HepG2 (cell line): ENCODE measurements around the gene STK39. TPM values are rescaled to one million over a fixed set of nuclear protein-coding genes. Genes with fewer than 3 reads are reported as not detected.

Source experiments
- ATAC-seq: fragments of 200-7000 bp; cut with Tn5 transposase; 3 replicates; pipeline ENCODE4 v1.9.1; 2020; ENCODE audit warnings: mild to moderate bottlenecking, moderate library complexity
- BruUV-seq: library from RNA; stranded (reverse); fragments of 400-500 nt; replicated peaks from 2 replicates; lab custom pipeline; 2021; lab: Mats Ljungman, UMichigan
- CTCF ChIA-PET: fragments of 300-600 bp; formaldehyde crosslinking; extraction: SDS; loops from one replicate; lab custom pipeline; 2021; ENCODE audit warnings: low total read pairs, inconsistent platforms, low intra/inter-chr PET ratio; lab: Yijun Ruan, JAX
- POLR2A ChIA-PET: fragments of 350-600 bp; sonication (Branson Sonifier 250); formaldehyde crosslinking; loops from one replicate; lab custom pipeline; 2020; ENCODE audit warnings: antibody characterized with exemption, inconsistent platforms; lab: Yijun Ruan, JAX
- DNase-seq: peaks from one replicate; pipeline ENCODE4 v3.0.0-alpha.2; 2015; ENCODE audit warnings: low spot score
- FAIRE-seq: peaks from 3 replicates; lab custom pipeline; 2011; peaks lifted over from hg19 to GRCh38; lab: Jason Lieb, UNC
- H2AFZ ChIP-seq: one replicate; pipeline ENCODE4 v1.6.1; 2011; ENCODE audit warnings: low read length, inconsistent platforms
- H3K27ac ChIP-seq: fragments of 300-600 bp; 3 replicates; pipeline ENCODE4 v1.8.0; 2011; ENCODE audit warnings: mixed run types, mild to moderate bottlenecking, mixed read lengths, low read length, inconsistent platforms; ENCODE audit not compliant: insufficient read depth; ENCODE audit errors: extremely low read length
- H3K27me3 ChIP-seq, 2 experiments: fragments of 200-600 bp in 1 of 2; 2 replicates in 1 of 2; 3 replicates in 1 of 2; pipeline versions ENCODE4 v1.6.0 to v1.8.0; 2011; ENCODE audit warnings: low read length in 2 of 2, mild to moderate bottlenecking in 2 of 2, moderate library complexity in 2 of 2, inconsistent platforms in 1 of 2; ENCODE audit not compliant: insufficient read depth in 2 of 2, control insufficient read depth in 1 of 2
- H3K36me3 ChIP-seq, 2 experiments: fragments of 200-600 bp in 1 of 2; replicated peaks in 1 of 2; 2 replicates in 1 of 2; 3 replicates in 1 of 2; pipeline versions ENCODE4 v1.5.1 to v1.8.0; 2011; ENCODE audit warnings: low read length in 2 of 2, inconsistent platforms in 1 of 2; ENCODE audit not compliant: insufficient read depth in 2 of 2, control insufficient read depth in 1 of 2
- H3K4me1 ChIP-seq: 2 replicates; pipeline ENCODE4 v1.5.1; 2012; ENCODE audit warnings: low read length, inconsistent platforms; ENCODE audit not compliant: insufficient read depth
- H3K4me2 ChIP-seq: 2 replicates; pipeline ENCODE4 v1.6.0; 2011; ENCODE audit warnings: low read depth, low read length, inconsistent platforms
- H3K4me3 ChIP-seq, 3 experiments: fragments of 200-600 bp in 1 of 3; sonication (generic), shearing (Covaris generic) in 1 of 3; replicated peaks in 1 of 3; 2 replicates each; pipeline ENCODE4 v1.5.1; 2011 to 2016; ENCODE audit warnings: low read length in 3 of 3, inconsistent platforms in 2 of 3, low read depth in 2 of 3, mild to moderate bottlenecking in 2 of 3, control low read depth in 1 of 3, mixed read lengths in 1 of 3; ENCODE audit not compliant: insufficient read depth in 1 of 3
- H3K79me2 ChIP-seq: one replicate; pipeline ENCODE4 v1.6.1; 2011; ENCODE audit warnings: low read length, inconsistent platforms; ENCODE audit not compliant: insufficient read depth
- H3K9ac ChIP-seq: 2 replicates; pipeline ENCODE4 v1.6.0; 2011; ENCODE audit warnings: mild to moderate bottlenecking, low read depth, low read length, inconsistent platforms; ENCODE audit not compliant: insufficient read depth
- H3K9me3 ChIP-seq: 2 replicates; pipeline ENCODE4 v1.5.1; 2012; ENCODE audit warnings: mild to moderate bottlenecking, low read length
- H4K20me1 ChIP-seq: 2 replicates; pipeline ENCODE4 v1.6.0; 2011; ENCODE audit warnings: inconsistent platforms, mild to moderate bottlenecking, low read length, moderate library complexity; ENCODE audit not compliant: insufficient read depth
- AHR ChIP-seq: IDR thresholded peaks from 2 replicates; pipeline ENCODE4 v1.6.1; 2018; ENCODE audit warnings: missing genetic modification reagents, missing compliant biosample characterization
- HIC2 ChIP-seq: sonication (generic); formaldehyde crosslinking; IDR thresholded peaks from 2 replicates; pipeline ENCODE4 v1.9.0; 2022; ENCODE audit warnings: low read depth, missing genetic modification reagents
- HMG20A ChIP-seq: IDR thresholded peaks from 2 replicates; pipeline ENCODE4 v1.6.1; 2016; ENCODE audit warnings: borderline replicate concordance
- MEIS1 ChIP-seq: sonication (generic); formaldehyde crosslinking; IDR thresholded peaks from 2 replicates; pipeline ENCODE4 v1.9.0; 2021; ENCODE audit warnings: mild to moderate bottlenecking, missing genetic modification reagents, moderate library complexity, borderline replicate concordance
- NFKBIZ ChIP-seq: IDR thresholded peaks from 2 replicates; pipeline ENCODE4 v1.6.1; 2018; ENCODE audit warnings: missing genetic modification reagents, missing compliant biosample characterization
- SRY ChIP-seq: sonication (generic); formaldehyde crosslinking; IDR thresholded peaks from 2 replicates; pipeline ENCODE4 v1.8.0; 2022; ENCODE audit warnings: mild to moderate bottlenecking, missing genetic modification reagents
- TAF1 ChIP-seq: sonication (generic); formaldehyde crosslinking; IDR thresholded peaks from 2 replicates; pipeline ENCODE4 v1.4.0; 2020; ENCODE audit warnings: missing genetic modification reagents
- YEATS4 ChIP-seq: sonication (generic); formaldehyde crosslinking; IDR thresholded peaks from 2 replicates; pipeline ENCODE4 v1.4.0; 2020; ENCODE audit warnings: missing genetic modification reagents, borderline replicate concordance
- ZNF580 ChIP-seq: IDR thresholded peaks from 2 replicates; pipeline ENCODE4 v1.6.1; 2016; ENCODE audit warnings: low read depth, borderline replicate concordance
- ZNF850 ChIP-seq: sonication (generic); formaldehyde crosslinking; conservative IDR thresholded peaks from 2 replicates; pipeline ENCODE4 v1.9.0; 2021; ENCODE audit warnings: mild to moderate bottlenecking, missing genetic modification reagents
- WGBS: methylation state at CpG from one replicate; pipeline ENCODE4 v1.1.6; 2017; ENCODE audit warnings: low lambda C conversion rate; 5-methylcytosine and 5-hydroxymethylcytosine counted together
- in situ Hi-C: cut with HindIII; loops from 2 replicates; pipeline ENCODE4 v1.10.0; 2017; ENCODE audit warnings: low pct_unique_long_range_greater_than_20kb; ENCODE audit not compliant: extremely low pct_ligation_motif_present
- intact Hi-C: fragments of 100-400 bp; cut with micrococcal nuclease; formaldehyde crosslinking; loops from one replicate; pipeline ENCODE4 v1.10.0; 2022; ENCODE audit not compliant: unreplicated experiment
- polyA plus RNA-seq, 8 experiments: library from polyadenylated mRNA; depleted of rRNA in 3 of 8; stranded (reverse) in 7 of 8; unstranded in 1 of 8; fragments of >200 nt; fragmentation: Illumina TruSeq in 4 of 8; extraction: Trizol in 4 of 8; gene quantifications; 2 replicates each; pipeline versions ENCODE4 v1.2.1 to v1.2.3, GENCODE V29; 2011 to 2016; ENCODE audit warnings: low read depth in 4 of 8, missing spikeins in 1 of 8, mixed read lengths in 1 of 8; ENCODE audit not compliant: insufficient read depth in 1 of 8
- total RNA-seq, 5 experiments: library from RNA; depleted of rRNA; stranded (reverse); fragments of >200 nt; fragmentation: Illumina TruSeq; extraction: Trizol; gene quantifications; 2 replicates each; pipeline ENCODE4 v1.2.3, GENCODE V29; 2016; ENCODE audit warnings: low read depth in 1 of 5
- TF ChIP-seq, protein P1 (sequence below): IDR thresholded peaks from 2 replicates; pipeline ENCODE4 v1.6.1; 2018; ENCODE audit warnings: missing genetic modification reagents
- TF ChIP-seq, protein P2 (sequence below): IDR thresholded peaks from 2 replicates; pipeline ENCODE4 v1.6.1; 2016; ENCODE audit warnings: missing compliant biosample characterization, missing genetic modification reagents, borderline replicate concordance
- TF ChIP-seq, protein P3 (sequence below): sonication (generic); formaldehyde crosslinking; IDR thresholded peaks from 2 replicates; pipeline ENCODE4 v1.4.0; 2020; ENCODE audit warnings: missing genetic modification reagents
- TF ChIP-seq, protein P4 (sequence below): sonication (generic); formaldehyde crosslinking; IDR thresholded peaks from 2 replicates; pipeline ENCODE4 v1.4.0; 2020; ENCODE audit warnings: mild to moderate bottlenecking, missing genetic modification reagents

Gene STK39
- total and polyA plus RNA-seq, 2 of the 13 experiments (the other 11 are each of a cell fraction or from before 2014, with no cell fraction given): 27.3 to 38.4 TPM

DNA sequence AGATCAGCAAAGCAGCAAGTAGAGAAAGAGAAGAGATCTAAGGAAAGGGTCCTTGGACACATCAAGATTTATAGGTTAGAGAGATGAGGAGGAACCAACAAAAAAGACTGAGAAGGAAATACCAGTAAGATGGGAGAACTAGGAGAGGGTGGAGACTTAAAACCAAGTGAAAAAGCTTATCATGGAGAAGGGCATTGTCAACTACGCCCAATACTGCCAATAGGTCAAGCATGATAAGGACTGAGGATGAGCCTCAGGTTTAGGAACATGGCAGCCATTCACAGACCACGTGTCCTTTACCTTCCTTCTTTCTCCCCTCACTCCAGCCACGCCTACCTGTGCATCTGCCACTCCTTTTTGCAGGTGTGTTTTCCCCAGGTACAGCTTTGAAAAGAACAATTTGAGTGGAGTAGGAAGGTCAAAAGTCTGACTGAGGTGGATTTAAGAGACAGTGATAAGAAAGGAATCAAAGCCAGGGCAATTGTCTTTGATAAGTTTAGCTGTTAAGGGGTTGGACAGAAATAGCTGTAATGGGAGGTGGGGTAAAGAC is 238.7 kb downstream of the STK39 start:
- TF ChIP-seq HMG20A (CRISPR knock-in tag): no peak
- TF ChIP-seq, protein P1, sequence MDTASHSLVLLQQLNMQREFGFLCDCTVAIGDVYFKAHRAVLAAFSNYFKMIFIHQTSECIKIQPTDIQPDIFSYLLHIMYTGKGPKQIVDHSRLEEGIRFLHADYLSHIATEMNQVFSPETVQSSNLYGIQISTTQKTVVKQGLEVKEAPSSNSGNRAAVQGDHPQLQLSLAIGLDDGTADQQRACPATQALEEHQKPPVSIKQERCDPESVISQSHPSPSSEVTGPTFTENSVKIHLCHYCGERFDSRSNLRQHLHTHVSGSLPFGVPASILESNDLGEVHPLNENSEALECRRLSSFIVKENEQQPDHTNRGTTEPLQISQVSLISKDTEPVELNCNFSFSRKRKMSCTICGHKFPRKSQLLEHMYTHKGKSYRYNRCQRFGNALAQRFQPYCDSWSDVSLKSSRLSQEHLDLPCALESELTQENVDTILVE (CRISPR knock-in tag): no peak
- TF ChIP-seq TAF1: no peak
- TF ChIP-seq HIC2: no peak
- TF ChIP-seq, protein P2, sequence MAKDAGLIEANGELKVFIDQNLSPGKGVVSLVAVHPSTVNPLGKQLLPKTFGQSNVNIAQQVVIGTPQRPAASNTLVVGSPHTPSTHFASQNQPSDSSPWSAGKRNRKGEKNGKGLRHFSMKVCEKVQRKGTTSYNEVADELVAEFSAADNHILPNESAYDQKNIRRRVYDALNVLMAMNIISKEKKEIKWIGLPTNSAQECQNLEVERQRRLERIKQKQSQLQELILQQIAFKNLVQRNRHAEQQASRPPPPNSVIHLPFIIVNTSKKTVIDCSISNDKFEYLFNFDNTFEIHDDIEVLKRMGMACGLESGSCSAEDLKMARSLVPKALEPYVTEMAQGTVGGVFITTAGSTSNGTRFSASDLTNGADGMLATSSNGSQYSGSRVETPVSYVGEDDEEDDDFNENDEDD (CRISPR knock-in tag): no peak
- no peak for TF ChIP-seq MEIS1 (CRISPR knock-in tag)
- TF ChIP-seq YEATS4 (CRISPR knock-in tag): no peak
- no peak for TF ChIP-seq ZNF580 (CRISPR knock-in tag)
- TF ChIP-seq, protein P3, sequence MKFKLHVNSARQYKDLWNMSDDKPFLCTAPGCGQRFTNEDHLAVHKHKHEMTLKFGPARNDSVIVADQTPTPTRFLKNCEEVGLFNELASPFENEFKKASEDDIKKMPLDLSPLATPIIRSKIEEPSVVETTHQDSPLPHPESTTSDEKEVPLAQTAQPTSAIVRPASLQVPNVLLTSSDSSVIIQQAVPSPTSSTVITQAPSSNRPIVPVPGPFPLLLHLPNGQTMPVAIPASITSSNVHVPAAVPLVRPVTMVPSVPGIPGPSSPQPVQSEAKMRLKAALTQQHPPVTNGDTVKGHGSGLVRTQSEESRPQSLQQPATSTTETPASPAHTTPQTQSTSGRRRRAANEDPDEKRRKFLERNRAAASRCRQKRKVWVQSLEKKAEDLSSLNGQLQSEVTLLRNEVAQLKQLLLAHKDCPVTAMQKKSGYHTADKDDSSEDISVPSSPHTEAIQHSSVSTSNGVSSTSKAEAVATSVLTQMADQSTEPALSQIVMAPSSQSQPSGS (CRISPR knock-in tag): no peak
- TF ChIP-seq, protein P4, sequence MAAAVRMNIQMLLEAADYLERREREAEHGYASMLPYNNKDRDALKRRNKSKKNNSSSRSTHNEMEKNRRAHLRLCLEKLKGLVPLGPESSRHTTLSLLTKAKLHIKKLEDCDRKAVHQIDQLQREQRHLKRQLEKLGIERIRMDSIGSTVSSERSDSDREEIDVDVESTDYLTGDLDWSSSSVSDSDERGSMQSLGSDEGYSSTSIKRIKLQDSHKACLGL (CRISPR knock-in tag): no peak
- no peak for TF ChIP-seq ZNF850 (CRISPR knock-in tag)
- no peak for TF ChIP-seq AHR (CRISPR knock-in tag)
- TF ChIP-seq SRY: no peak
- no peak for TF ChIP-seq NFKBIZ (CRISPR knock-in tag)
- TF ChIP-seq, all 625 proteins: peak for 0
- no peak overlapping the region for H3K9ac ChIP-seq
- WGBS: 98% methylated on average over 3 of the region's 3 CpGs
- no peak for FAIRE-seq
- intact Hi-C loops (no loop called here), in situ Hi-C loops (no loop called here)
- no peak overlapping the region for H2AFZ ChIP-seq
- BruUV-seq: no TSS peak
- DNase-seq: no peak
- H3K9me3 ChIP-seq: no peaks in the 10 kb centered on the region
- CTCF ChIA-PET: no interaction called here
- no peak overlapping the region for H3K27ac ChIP-seq
- ATAC-seq: no peak
- no peaks in the 10 kb centered on the region for H3K4me1 ChIP-seq
- no peaks in the 10 kb centered on the region for H4K20me1 ChIP-seq
- H3K36me3 ChIP-seq: peaks cover 11 to 57% of the 10 kb centered on the region in 2 experiments
- H3K27me3 ChIP-seq: no peaks in the 10 kb centered on the region
- H3K4me3 ChIP-seq: no peak overlapping the region
- H3K79me2 ChIP-seq: no peaks in the 10 kb centered on the region
- no peak overlapping the region for H3K4me2 ChIP-seq
- POLR2A ChIA-PET: no interaction called here
